ENCODE results near the gene PCSK4. TPM values are rescaled to one million over a fixed set of nuclear protein-coding genes. Genes with fewer than 3 reads are reported as not detected.

PCSK4 gene
- total RNA-seq, 1 experiment from 2014 or later: 9.1 TPM

DNA sequence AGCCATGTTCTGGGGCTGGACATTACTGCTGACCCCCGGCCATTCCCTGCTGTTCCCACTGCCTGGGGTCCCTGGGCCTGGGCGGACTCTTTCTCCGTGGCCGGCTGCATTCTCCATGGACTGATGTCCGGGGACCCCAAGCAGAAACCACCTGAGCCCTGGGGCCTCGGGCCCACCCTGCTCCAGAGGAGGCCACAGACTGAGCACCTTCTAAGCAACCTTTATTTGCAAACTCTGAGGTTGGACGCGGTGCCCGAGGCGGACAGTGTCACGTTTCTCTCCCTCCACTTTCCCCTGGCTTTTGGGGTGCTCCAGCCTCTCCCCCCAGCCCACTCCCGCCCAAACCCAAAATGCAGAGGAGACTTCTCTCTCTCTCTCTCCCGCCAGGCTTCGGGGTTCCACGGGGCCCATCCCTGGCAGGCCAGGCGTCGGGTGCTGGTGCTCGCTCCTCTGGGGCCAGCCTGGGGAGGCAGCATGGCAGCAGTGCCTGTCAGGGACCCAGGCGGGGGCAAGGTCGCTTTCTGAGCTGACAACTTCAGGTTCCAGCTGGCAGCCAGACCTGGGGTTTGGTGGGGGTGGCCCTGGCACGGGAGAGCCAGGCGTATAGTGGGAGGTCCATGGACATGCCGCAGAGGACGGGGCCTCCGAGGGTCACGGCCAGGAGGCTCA is 8.8 kb downstream of the PCSK4 start:
- DNase-seq: peak; percentile 27
- no peak overlapping the region for H3T11ph ChIP-seq (ENCODE audit: low read length)
- Mint-ChIP-seq H3K27ac (no peak overlapping the region; a peak in 1 of 7 replicates), H3K9me3 (no peaks in the 10 kb centered on the region), H3K27me3 (ENCODE audit: low read depth) (no peaks in the 10 kb centered on the region; the same call in 1 of the 2 replicates), H3K4me1 (peaks cover 0 to 9% of the 10 kb centered on the region in 2 experiments; a peak in 2 of 4 replicates), H3K36me3 (ENCODE audit: insufficient read depth in 1 of 3, low read depth in 3 of 3) (peaks cover 5 to 11% (median 7%) of the 10 kb centered on the region in 3 experiments; a peak in 6 of 7 replicates), H3K4me3 (no peak overlapping the region)
- H3K4me2 ChIP-seq (ENCODE audit: insufficient read depth, insufficient read length, low read length): no peak overlapping the region
- no peak overlapping the region for H2BK5ac ChIP-seq (ENCODE audit: insufficient read length, low read length)
- WGBS (ENCODE audit: extremely low coverage, insufficient read length, low lambda C conversion rate): no CpG with 5 or more reads among the region's 26 CpGs
- TF ChIP-seq, protein P1, sequence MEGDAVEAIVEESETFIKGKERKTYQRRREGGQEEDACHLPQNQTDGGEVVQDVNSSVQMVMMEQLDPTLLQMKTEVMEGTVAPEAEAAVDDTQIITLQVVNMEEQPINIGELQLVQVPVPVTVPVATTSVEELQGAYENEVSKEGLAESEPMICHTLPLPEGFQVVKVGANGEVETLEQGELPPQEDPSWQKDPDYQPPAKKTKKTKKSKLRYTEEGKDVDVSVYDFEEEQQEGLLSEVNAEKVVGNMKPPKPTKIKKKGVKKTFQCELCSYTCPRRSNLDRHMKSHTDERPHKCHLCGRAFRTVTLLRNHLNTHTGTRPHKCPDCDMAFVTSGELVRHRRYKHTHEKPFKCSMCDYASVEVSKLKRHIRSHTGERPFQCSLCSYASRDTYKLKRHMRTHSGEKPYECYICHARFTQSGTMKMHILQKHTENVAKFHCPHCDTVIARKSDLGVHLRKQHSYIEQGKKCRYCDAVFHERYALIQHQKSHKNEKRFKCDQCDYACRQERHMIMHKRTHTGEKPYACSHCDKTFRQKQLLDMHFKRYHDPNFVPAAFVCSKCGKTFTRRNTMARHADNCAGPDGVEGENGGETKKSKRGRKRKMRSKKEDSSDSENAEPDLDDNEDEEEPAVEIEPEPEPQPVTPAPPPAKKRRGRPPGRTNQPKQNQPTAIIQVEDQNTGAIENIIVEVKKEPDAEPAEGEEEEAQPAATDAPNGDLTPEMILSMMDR (conservative IDR thresholded peaks at IDR 0.05): no peak
- H4K20me1 ChIP-seq (ENCODE audit: control insufficient read depth, insufficient read depth, insufficient read length): no peaks in the 10 kb centered on the region
- no peak overlapping the region for H4K5ac ChIP-seq (ENCODE audit: insufficient read length, low read depth, low read length)
- no peak overlapping the region for H4K91ac ChIP-seq (ENCODE audit: insufficient read length, low read depth, low read length)
- H4K8ac ChIP-seq (replicated peaks; ENCODE audit: insufficient read length, low read depth, low read length): no peak overlapping the region
- H3K23ac ChIP-seq (ENCODE audit: insufficient read length, low read depth, low read length): no peak overlapping the region
- H2AFZ ChIP-seq (ENCODE audit: low read length): no peak overlapping the region
- no peak overlapping the region for H2AK5ac ChIP-seq (ENCODE audit: insufficient read length, low read length)
- no peaks in the 10 kb centered on the region for H3K79me2 ChIP-seq (ENCODE audit: insufficient read depth, low read length)
- no peak overlapping the region for H3K18ac ChIP-seq (ENCODE audit: insufficient read length, low read depth, low read length)
- H2BK12ac ChIP-seq (ENCODE audit: insufficient read length, low read depth, low read length): no peak overlapping the region
- no peak overlapping the region for H2BK120ac ChIP-seq (ENCODE audit: low read depth, low read length, poor library complexity, severe bottlenecking)
- no peak overlapping the region for H2BK20ac ChIP-seq (ENCODE audit: low read depth, low read length, poor library complexity, severe bottlenecking)
- H3K9me3 ChIP-seq (ENCODE audit: control insufficient read depth, low read depth, low read length): no peaks in the 10 kb centered on the region
- no peak overlapping the region for H3K27ac ChIP-seq (ENCODE audit: insufficient read length, low read depth, low read length)
- H2BK15ac ChIP-seq (ENCODE audit: low read depth, low read length): no peak overlapping the region
- no peak overlapping the region for H3K9ac ChIP-seq (ENCODE audit: extremely low read depth, insufficient read length, low read length)
- H3K79me1 ChIP-seq (ENCODE audit: insufficient read depth, low read depth, low read length, poor library complexity, severe bottlenecking): no peaks in the 10 kb centered on the region
- H3K56ac ChIP-seq (ENCODE audit: insufficient read length, low read depth, low read length): no peak overlapping the region
- H3K23me2 ChIP-seq (ENCODE audit: insufficient read length, low read depth, low read length, poor library complexity, severe bottlenecking): peaks cover 3% of the 10 kb centered on the region
- no peak overlapping the region for H3K14ac ChIP-seq (ENCODE audit: insufficient read depth, low read length)
- no peaks in the 10 kb centered on the region for H3K4me1 ChIP-seq (ENCODE audit: insufficient read depth, low read length)
- H3K27me3 ChIP-seq (ENCODE audit: insufficient read depth, low read length): no peaks in the 10 kb centered on the region
- H3K4ac ChIP-seq (ENCODE audit: low read depth, low read length): no peak overlapping the region
